Measurements from ENCODE around the gene CARD19.

The CARD19 gene

DNA sequence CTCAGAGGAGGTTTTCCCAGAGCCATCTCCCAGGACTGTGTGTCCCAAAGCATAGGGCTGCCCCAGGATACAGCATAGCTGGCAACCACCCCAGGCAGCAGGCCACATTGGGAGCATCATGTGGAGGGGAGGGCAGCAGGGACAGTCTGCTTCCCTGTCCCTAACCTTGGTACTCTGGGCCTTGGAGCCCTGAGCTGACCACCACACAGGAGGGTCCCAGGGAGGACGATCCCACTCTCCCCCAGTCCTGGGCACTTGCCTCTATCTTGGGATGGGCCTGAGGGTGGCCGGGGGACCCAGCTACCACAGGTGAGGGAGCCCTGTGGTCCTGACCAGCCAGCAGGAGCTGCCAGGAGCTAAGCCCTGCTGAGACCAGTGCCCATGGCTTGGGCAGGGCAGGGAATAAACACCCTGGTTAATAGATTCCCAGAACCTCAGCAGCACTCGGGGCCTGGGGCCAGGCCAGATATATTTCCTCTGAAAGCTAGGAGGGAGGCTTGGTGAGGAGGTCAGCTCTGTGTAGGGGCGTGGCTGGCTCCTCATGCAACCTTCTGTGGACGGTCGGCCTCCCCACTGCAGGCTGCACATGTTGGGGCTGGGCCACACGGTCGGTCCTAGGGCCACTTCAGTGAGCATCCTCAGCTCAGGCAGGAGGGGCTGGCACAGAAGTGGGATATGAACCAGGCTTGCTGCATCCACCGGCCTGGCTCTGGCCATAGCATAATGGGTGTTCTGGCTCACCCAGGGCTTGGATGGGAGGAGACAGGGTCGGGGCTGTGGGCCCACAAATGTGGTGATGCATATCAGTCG, 33.9 kb downstream of the CARD19 start:
- peaks cover 0 to 22% of the 10 kb centered on the region in 2 experiments; a peak in 2 of 3 replicates for H3K36me3 ChIP-seq (ENCODE audit: control insufficient read depth in 2 of 2, insufficient read depth in 1 of 2, low read length in 2 of 2)
- ChIA-PET CTCF (interaction anchor here (0.6 to 1.0 kb wide), 5 partner anchors 21 to 1120 kb away, joined by 3 to 4 read pairs (median 3); no protein-coding TSS in a partner anchor), POLR2A (interaction anchor here (1.6 kb wide), 1 partner anchor 11 kb away, joined by 8 read pairs; no protein-coding TSS in a partner anchor)
- 0 out of 2 replicates have a peak, but pooled peaks cover 2% of the 10 kb centered on the region for H3K4me1 ChIP-seq (ENCODE audit: control insufficient read depth, insufficient read depth, low read length)
- H3K27ac ChIP-seq (ENCODE audit: extremely low read depth, low read depth, low read length), result no peak overlapping the region
- H3K4me3 ChIP-seq (ENCODE audit: low read depth, low read length), result no peak overlapping the region
- TF ChIP-seq GLIS1 (tag by site-specific recombination; IDR thresholded peaks at IDR 0.05), result 0 out of 2 replicates have a peak, but pooled peaks have one; percentile 33
- TF ChIP-seq ZFP69B (tag by site-specific recombination; IDR thresholded peaks at IDR 0.05), result no peak
- TF ChIP-seq, protein P1, sequence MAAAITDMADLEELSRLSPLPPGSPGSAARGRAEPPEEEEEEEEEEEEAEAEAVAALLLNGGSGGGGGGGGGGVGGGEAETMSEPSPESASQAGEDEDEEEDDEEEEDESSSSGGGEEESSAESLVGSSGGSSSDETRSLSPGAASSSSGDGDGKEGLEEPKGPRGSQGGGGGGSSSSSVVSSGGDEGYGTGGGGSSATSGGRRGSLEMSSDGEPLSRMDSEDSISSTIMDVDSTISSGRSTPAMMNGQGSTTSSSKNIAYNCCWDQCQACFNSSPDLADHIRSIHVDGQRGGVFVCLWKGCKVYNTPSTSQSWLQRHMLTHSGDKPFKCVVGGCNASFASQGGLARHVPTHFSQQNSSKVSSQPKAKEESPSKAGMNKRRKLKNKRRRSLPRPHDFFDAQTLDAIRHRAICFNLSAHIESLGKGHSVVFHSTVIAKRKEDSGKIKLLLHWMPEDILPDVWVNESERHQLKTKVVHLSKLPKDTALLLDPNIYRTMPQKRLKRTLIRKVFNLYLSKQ (tag by site-specific recombination; IDR thresholded peaks at IDR 0.05; ENCODE audit: borderline replicate concordance), result no peak
- TF ChIP-seq EGR2 (tag by site-specific recombination; IDR thresholded peaks at IDR 0.05; ENCODE audit: low read depth), result no peak
- no peaks in the 10 kb centered on the region for H3K9me3 ChIP-seq (ENCODE audit: control insufficient read depth, insufficient read depth, low read depth, low read length)

DNA sequence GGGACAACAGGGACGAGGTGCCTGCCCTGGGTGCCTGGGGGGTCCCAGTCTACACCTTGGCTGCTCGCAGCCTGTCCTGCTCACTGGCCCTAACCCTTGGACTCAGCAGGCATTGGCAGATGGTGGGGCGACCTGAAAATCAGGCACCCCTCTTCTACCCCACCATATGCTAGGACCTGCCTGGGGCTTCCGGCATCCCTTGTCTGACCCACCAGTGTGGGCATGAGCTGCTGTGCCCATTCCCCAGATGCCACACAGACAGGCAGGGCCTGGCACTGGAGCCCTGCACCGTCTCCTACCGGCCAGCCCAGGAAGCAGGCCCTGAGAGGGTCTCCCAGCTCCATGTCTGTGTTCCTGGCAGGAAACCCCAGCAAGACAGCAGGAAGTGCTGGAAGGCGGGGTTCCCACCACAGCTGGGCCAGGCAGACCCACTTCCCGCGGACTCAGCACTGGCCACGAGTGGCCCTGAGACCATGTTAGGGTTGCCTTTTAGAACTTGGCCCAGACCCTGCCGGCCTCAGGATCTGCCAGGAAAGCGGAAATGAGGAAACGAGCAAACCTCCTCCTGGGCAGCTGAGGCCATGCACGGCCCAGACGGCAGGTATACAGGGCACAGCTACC, 35.0 kb downstream of the CARD19 start:
- no peak for TF ChIP-seq ZBTB7A (tag by site-specific recombination; IDR thresholded peaks at IDR 0.05; ENCODE audit: low read depth)
- TF ChIP-seq, protein P2, sequence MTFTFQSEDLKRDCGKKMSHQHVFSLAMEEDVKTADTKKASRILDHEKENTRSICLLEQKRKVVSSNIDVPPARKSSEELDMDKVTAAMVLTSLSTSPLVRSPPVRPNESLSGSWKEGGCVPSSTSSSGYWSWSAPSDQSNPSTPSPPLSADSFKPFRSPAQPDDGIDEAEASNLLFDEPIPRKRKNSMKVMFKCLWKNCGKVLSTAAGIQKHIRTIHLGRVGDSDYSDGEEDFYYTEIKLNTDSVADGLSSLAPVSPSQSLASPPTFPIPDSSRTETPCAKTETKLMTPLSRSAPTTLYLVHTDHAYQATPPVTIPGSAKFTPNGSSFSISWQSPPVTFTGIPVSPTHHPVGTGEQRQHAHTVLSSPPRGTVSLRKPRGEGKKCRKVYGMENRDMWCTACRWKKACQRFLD (tag by site-specific recombination; IDR thresholded peaks at IDR 0.05), result no peak
- TF ChIP-seq ZBTB20 (tag by site-specific recombination; IDR thresholded peaks at IDR 0.05), result no peak
- no peak for TF ChIP-seq ZNF623 (tag by site-specific recombination; IDR thresholded peaks at IDR 0.05)
- no peak for TF ChIP-seq ZNF600 (tag by site-specific recombination; IDR thresholded peaks at IDR 0.05)
- TF ChIP-seq, protein P3, sequence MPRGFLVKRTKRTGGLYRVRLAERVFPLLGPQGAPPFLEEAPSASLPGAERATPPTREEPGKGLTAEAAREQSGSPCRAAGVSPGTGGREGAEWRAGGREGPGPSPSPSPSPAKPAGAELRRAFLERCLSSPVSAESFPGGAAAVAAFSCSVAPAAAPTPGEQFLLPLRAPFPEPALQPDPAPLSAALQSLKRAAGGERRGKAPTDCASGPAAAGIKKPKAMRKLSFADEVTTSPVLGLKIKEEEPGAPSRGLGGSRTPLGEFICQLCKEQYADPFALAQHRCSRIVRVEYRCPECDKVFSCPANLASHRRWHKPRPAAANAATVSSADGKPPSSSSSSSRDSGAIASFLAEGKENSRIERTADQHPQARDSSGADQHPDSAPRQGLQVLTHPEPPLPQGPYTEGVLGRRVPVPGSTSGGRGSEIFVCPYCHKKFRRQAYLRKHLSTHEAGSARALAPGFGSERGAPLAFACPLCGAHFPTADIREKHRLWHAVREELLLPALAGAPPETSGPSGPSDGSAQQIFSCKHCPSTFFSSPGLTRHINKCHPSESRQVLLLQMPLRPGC (tag by site-specific recombination; IDR thresholded peaks at IDR 0.05), result no peak
- no peak for TF ChIP-seq ZNF558 (tag by site-specific recombination; IDR thresholded peaks at IDR 0.05)
- no peak for TF ChIP-seq ZNF488 (tag by site-specific recombination; IDR thresholded peaks at IDR 0.05)
- TF ChIP-seq, protein P4, sequence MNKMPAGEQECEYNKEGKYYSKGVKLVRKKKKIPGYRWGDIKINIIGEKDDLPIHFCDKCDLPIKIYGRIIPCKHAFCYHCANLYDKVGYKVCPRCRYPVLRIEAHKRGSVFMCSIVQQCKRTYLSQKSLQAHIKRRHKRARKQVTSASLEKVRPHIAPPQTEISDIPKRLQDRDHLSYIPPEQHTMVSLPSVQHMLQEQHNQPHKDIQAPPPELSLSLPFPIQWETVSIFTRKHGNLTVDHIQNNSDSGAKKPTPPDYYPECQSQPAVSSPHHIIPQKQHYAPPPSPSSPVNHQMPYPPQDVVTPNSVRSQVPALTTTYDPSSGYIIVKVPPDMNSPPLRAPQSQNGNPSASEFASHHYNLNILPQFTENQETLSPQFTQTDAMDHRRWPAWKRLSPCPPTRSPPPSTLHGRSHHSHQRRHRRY (tag by site-specific recombination; IDR thresholded peaks at IDR 0.05), result no peak
- no peak for TF ChIP-seq BCL11A (tag by site-specific recombination; IDR thresholded peaks at IDR 0.05; ENCODE audit: low read depth)
- no peak for TF ChIP-seq ZNF24 (tag by site-specific recombination; IDR thresholded peaks at IDR 0.05)
- TF ChIP-seq SETDB1 (IDR thresholded peaks at IDR 0.05; ENCODE audit: insufficient read length, low read length), result no peak
- TF ChIP-seq ZNF112 (tag by site-specific recombination; IDR thresholded peaks at IDR 0.05), result no peak
- TF ChIP-seq, protein P5, sequence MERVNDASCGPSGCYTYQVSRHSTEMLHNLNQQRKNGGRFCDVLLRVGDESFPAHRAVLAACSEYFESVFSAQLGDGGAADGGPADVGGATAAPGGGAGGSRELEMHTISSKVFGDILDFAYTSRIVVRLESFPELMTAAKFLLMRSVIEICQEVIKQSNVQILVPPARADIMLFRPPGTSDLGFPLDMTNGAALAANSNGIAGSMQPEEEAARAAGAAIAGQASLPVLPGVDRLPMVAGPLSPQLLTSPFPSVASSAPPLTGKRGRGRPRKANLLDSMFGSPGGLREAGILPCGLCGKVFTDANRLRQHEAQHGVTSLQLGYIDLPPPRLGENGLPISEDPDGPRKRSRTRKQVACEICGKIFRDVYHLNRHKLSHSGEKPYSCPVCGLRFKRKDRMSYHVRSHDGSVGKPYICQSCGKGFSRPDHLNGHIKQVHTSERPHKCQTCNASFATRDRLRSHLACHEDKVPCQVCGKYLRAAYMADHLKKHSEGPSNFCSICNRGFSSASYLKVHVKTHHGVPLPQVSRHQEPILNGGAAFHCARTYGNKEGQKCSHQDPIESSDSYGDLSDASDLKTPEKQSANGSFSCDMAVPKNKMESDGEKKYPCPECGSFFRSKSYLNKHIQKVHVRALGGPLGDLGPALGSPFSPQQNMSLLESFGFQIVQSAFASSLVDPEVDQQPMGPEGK (tag by site-specific recombination; IDR thresholded peaks at IDR 0.05), result no peak
- CTCF ChIA-PET, result interaction anchor here (0.6 to 1.7 kb wide), 4 partner anchors 11 to 1637 kb away, joined by 3 to 6 read pairs (median 4); no protein-coding TSS in a partner anchor
- Histone ChIP-seq H3K27ac (ENCODE audit: extremely low read depth, low read depth, low read length) (no peak overlapping the region), H3K4me1 (ENCODE audit: control insufficient read depth, insufficient read depth, low read length) (0 out of 2 replicates have a peak, but pooled peaks cover 2% of the 10 kb centered on the region), H3K36me3 (ENCODE audit: control insufficient read depth in 2 of 2, insufficient read depth in 1 of 2, low read length in 2 of 2) (peaks cover 0 to 13% of the 10 kb centered on the region in 2 experiments; a peak in 2 of 3 replicates), H3K9me3 (ENCODE audit: control insufficient read depth, insufficient read depth, low read depth, low read length) (no peaks in the 10 kb centered on the region), H3K4me3 (ENCODE audit: low read depth, low read length) (no peak overlapping the region)
- POLR2A ChIA-PET, result no interaction called here

Data from HEK293 (cell line).